Measurements from ENCODE around the gene SSTR5.
"Not testable (repeated sequence)": the region's sequence is repeated elsewhere in the genome, so short reads cannot be mapped to it uniquely, and the experiment has no call there.

Gene SSTR5

DNA sequence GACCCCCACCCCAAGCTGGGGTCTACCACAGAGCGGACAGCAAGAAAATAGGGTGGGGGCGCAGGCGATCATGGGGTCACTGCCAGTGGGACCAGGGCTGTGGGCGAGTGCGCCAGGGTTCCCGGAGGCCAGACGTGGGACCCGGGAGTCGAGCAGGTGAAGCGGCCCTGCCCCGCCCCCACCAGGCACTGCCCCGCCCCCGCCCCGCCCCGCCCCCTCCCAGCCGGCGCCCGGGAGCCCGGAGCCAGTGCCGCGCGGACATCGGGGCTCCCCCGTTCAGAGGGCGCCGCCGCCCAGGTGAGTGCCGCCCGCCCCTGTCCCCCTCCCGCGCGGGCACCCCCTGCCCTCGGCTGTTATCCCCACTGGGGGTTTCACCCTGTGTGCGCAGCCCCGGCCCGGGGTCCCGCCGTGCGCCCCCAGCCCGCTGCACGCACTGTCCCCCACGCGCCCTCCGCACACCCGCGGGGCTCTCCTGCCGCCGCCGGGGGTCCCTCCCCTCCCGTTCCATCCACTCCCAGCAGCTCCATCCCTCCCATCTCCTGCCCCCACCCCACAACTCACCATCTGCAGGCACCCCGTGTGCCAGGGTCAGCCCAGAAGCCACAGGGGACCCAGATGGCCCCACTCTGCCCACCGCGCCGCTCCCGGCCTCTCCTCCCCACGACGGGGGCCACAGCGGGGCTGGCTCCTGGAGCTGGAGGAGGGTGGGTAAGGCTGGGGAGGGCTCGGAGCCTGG, at the start of gene SSTR5:
Gene SSTR5, plus strand, starts transcription at position 222 of the 736 bp plus-strand sequence. CDS start 6,122 bp downstream, outside the sequence.
- DNase-seq (ENCODE audit: low read depth in 3 of 3), result no peak

DNA sequence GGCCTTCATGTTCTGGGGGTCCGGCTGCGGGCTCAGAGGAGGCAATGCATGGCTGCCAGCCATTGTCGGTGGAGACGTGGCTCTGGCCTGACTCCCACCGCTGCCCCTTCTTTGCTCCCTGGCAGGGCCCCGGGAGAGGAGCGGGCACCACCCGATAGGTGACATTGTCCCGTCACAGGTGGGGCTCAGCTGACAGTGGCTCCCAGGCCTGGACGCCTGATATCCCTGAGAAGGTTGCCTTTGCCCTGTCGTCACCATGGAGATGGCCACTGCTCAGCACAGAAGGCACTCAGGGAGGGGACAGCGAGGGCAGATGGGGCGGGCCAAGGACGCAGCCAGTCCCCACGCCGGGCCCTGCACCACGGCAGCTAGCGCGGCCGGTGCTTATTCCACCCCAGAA, 48.4 kb upstream of the SSTR5 start:
- no peak for DNase-seq (ENCODE audit: low read depth in 3 of 3)

DNA sequence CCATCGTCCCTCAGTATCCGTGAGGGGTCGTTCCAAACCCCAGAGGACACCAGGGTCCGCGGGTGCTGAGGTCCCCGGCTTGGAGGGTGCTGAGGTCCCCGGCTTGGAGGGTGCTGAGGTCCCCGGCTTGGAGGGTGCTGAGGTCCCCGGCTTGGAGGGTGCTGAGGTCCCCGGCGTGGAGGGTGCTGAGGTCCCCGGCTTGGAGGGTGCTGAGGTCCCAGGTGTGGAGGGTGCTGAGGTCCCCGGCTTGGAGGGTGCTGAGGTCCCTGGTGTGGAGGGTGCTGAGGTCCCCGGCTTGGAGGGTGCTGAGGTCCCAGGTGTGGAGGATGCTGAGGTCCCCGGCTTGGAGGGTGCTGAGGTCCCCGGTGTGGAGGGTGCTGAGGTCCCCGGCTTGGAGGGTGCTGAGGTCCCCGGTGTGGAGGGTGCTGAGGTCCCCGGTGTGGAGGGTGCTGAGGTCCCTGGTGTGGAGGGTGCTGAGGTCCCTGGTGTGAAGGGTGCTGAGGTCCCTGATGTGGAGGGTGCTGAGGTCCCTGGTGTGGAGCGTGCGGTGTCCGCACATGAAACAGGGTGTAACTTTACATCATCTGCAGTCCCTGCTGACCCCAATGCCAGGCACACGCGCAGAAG, 47.3 kb upstream of the SSTR5 start:
- not testable (repeated sequence) for DNase-seq (ENCODE audit: low read depth in 3 of 3)

DNA sequence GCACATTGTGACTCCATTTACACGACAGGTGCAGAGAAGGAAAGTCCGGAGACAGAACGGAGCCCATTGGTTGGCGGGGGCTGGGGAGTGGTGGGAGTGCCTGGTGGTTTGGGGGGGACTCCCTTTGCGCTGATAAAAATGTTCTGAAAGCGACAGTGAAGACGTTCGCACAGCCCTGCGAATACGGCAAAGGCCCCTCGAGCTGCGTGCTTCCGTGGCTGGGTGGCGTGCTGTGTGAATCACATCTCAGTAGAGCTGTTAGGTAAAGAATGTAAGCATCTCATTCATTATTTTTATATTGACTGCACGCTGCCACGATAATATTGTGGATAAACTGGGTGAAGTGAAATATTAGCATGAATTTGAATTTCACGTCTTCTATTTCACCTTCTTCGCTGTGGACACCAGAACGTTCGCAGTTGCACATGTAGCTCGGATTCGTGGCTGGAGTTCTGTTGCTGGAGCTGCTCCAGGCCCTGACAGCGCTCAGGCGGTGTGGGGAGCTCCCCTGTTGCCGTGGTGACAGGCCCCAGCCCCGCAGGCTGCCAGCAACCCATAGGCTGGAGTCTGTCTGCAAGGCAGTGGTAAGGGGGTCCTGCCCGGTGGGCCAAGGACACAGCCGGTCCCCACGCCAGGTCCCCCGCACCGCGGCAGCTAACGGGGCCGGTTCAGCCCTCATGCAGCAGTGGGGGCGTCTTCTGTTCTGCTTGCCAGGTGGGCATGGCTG, 46.3 kb upstream of the SSTR5 start:
- no peak for DNase-seq (ENCODE audit: low read depth in 3 of 3)

DNA sequence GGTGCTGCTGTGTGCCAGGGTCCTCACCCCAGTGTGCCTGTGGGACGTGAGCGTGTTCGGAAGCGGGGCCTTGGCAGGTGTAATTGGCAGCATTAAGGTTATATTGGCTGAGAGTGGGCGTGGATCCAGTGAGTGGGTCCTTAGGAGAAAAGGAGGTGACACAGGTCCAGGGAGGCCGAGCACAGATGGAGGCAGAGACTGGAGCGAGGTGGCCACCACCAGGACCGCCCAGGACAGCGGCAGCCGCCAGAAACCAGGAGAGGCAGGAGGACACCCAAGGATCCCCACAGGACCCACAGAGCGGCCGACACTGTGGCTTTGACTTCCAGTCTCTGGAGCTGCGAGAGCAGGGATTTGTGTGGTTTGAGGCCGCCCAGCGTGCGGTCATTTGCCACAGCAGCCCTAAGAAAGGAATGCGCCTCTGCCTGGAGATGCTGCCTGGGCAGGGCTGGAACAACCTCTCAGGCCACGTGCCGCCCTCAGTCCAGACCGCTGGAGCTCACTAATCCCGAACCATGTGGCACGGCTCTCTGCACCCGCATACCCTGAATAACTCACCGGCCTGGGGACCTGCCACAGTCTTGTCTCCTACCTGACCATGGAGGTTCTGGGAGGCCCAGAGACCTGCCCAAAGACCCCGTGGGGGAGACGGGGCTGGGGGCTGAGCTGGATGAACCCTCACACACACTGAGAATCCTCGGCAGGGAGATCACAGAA, 45.6 kb upstream of the SSTR5 start:
- no peak for DNase-seq (ENCODE audit: low read depth in 3 of 3)

DNA sequence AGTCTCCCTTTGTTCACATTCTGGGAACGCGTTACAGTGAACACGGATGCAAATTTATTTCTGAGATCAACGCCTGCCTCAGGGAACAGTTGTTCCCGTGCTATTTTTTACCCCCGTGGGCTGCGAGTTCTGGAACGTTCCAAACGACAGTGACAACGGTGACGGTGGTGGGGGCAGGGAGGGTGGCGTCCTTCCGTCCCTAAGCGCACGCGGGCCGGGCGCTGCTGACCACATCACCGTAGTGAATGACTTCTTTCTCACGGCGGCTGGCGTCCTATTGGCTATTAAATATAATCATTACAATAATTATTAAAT, 45.1 kb upstream of the SSTR5 start:
- DNase-seq (ENCODE audit: low read depth in 3 of 3), result no peak

DNA sequence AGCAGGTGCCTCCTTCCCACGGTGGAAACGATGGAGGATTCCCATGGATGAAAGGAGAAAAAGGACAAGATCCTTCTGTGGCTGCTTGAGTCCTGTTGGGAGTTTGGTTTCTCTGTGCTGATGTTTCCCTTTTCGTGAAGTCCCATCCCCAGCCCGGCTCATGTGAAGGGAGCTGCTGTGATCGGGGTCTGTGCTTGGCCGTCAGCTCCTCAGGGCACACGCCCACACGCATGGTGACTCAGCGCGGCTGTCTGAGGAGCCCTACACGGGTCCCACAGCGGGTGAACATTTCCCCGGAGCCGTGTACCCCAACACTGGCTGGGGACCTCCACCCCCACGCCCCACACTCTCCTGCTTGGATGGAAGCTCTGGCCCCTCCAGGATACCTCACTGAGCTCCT, 44.5 kb upstream of the SSTR5 start:
- no peak for DNase-seq (ENCODE audit: low read depth in 3 of 3)

DNA sequence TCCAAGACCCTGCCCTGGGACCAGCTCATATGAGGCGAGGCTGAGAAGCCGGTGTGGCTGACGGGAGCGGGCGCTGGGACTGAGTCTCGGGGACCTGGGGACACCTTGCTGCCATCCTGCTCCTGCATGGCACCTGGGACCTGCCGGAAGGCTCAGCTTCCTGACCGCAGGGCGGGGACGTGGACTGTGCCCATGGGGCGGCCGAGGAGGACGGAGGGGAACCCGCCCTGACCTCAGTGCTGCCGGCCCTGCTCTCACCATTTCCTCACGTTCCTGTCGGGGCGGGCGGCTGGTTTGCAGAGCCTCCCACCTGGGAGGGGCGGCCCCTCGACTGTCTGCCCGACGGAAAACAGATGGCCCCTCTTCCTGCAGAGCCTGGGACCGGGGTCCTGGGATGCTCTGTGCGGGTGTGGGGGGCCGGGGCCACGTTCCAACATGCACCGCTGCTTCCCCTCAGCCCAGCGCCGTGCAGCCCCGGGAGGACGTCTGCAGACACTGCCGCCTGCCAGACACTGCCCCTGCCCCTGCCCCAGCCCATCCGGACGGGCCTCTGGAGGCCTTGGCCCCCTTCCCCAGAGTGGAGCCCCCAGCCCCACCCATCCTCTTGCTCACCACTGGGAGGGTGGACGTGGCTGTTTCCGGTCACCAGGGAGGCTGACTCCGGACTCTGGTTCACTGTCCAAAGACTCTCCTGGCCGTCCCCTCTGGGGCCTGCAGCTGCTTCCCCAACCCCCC, 43.9 kb upstream of the SSTR5 start:
- no peak for DNase-seq (ENCODE audit: low read depth in 3 of 3)

DNA sequence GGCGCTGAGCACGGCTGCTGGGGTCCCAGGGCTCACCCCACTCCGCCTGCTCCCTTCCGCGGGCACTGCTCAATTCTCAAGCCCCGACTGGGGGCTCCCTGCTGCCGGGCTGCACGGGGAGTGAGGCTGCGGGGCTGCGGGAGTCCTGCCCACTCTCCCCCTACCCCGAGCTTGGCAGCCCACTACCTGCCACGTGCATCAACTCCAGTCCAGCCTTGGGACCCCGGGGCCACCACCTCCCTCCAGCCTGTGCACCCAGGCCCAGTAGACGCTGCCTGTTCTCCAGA, 43.3 kb upstream of the SSTR5 start:
- DNase-seq (ENCODE audit: low read depth in 3 of 3), result no peak

DNA sequence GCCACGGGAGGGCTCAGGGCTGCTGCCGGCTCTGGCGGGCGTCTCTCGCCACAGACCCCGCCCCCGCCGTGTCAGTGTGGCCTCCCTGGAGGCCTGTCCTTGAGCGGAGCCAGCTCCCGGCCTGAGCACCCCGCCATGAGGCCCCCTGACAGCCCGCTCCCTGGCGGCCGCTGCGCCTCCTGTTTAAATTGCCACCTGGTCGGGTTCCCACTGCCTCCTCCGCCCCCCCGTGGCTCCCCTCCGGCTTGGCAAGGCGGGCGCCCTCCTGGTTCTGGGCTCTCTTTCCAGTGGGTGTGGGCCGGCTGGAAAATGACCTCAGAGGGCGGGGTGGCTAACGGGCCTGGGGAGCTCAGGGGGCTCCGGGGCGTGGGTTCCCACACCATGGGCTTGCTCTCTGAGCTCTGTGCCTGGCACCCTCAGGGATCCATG, 42.1 kb upstream of the SSTR5 start:
- no peak for DNase-seq (ENCODE audit: low read depth in 3 of 3)

DNA sequence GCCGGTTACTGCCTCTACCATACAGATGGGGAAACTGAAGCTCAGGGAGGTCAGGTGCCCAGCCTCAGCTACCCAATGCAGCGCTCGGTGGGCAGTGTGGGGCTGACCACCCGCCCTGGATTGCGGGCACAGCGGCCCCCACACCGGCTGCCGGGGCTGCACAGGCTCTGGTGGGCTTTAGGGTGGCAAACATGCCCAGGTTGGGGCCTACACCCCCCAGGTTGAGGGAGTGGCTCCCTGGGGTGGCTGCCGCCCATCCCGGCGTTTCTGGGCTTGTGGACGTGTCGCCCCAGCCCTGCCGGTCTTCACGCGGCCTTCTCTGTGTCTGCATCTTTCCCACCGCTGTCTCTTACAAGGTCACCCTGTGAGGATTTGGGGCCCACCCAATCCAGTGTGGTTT, 40.9 kb upstream of the SSTR5 start:
- no peak for DNase-seq (ENCODE audit: low read depth in 3 of 3)

DNA sequence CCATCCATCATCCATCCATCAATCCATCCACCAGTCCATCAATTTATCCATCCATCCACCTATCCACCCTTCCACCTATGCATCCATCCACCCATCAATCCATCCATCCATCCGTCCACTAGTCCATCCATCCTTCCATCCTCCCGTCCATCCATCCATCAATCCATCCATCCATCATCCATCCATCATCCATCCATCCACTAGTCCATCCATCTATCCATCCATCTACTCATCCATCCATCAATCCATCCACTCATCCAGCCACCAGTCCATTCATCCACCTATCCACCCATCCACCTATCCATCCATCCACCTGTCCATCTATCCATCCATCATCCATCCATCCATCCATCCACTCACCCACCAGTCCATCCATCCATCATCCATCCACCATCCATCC, 39.9 kb upstream of the SSTR5 start:
- DNase-seq (ENCODE audit: low read depth in 3 of 3), result no peak

DNA sequence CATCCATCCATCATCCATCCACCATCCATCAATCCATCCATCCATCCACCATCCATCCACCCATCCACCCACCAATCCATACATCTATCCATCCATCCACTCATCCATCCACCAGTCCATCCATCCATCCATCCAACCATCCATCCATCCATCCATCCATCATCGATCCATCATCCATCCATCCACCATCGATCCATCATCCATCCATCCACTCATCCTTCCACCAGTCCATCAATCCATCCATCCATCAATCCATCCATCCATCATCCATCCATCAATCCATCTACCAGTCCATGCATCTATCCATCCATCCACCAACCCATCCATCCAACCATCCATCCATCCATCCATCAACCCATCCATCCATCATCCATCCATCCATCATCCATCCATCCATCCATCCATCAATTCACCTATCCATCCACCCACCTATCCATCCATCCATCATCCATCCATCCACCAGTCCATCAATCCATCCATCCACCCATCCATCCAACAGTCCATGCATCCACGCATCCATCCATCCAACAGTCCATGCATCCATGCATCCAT, 39.3 kb upstream of the SSTR5 start:
- DNase-seq (ENCODE audit: low read depth in 3 of 3), result no peak

DNA sequence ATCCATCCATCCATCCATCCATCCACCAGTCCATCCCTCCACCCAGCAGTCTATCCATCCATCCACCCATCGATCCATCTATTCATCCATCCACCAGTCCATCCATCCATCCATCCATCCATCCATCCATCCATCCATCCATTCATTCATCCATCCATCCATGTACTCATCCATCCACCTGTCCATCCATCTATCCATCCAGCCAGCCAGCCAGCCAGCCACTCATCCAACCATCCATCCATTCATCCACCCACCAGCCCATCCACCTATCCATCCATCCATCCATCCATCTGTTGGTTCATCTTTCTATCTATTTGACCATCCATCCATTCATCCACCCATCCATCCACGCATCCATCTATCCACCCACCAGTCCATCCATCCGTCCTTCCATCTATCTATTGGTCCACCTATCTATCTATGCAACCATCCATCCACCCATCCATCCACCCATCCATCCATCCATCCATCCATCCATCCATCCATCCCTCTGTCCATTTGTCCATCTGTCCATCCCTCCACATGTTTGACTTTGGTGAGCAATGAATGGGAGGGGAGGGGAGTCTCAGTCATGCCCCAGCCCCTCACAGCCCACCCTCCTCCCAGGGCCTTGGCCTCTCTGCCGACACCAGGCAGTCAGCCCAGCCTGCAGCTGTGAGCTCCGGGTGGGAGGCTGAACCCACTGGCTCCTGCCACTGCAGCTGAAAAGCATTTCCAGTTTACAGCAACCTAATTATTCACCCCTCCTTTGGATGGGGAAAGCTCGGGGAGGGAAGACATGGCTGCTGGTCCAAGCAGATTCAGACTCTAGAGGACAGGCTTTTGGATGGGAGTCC, 38.1 kb upstream of the SSTR5 start:
- DNase-seq (ENCODE audit: low read depth in 3 of 3), result no peak

DNA sequence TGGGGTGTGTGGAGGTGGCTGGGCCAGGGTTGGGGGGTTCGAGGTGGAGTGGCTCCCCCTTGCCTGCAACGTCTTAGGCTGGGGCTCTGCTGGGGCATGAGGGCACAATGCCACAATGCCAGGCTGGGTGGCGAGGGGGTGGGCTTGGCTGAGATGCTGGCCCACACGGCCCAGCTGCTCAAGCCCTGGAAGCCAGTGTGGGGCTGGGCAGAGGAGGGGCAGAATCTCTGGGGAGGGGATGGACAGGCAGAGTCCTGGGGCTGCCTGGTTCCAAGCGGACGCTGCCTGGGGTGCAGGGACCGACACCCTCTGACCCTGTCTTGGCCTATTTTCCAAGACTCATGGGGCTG, 37.5 kb upstream of the SSTR5 start:
- no peak for DNase-seq (ENCODE audit: low read depth in 3 of 3)

DNA sequence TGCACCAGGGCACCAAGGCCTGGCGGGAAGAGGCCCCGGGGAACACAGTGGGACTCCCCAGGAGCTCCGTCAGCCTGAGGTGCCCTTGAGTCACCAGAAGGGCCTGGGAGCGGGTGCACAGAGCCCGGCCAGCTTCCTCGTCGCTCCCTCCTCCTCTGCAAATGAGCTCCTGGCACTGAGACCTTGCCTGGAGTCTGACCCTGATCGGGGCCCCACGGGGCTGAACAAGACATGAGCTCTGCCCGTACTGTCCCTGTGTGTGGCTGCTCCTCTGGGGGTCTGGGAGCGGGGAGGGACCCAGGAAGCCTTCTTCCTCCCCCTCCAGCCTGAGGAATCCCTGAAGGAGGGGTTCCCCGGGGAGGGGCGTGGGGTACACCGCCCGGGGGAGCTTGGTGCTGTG, 36.4 kb upstream of the SSTR5 start:
- no peak for DNase-seq (ENCODE audit: low read depth in 3 of 3)

DNA sequence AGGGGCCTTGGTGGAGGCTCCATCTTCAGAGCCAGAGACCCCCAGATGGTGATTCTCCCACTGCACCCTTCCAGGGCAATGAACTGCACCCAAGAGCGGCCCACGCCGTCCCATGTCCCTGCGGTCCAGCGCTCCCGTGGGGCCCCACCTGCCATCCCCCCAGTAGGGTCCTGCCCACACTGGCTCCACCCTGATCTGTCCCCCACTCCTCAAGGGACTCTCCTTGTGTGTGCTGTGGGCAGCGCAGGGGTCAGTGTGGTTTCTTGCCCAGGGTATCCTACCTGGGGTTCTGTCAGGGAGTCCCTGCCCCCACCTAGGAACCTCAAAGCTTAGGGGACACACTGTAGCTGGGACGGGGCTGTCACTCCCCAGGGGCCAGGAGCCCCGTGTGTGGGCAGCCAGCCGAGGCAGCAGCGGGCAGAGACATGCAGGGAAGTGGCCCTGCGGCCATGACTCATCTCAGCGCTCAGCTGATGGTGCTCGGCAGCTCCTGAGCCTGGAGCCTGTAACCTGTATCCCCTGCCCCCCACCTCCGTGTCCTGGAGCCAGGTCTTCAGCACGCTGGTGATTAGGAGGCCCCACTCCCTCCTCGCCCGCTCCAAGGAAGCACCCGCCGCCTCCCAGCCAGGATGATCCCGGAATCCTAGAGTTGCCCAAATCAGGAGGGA, 35.7 kb upstream of the SSTR5 start:
- DNase-seq (ENCODE audit: low read depth in 3 of 3), result no peak

DNA sequence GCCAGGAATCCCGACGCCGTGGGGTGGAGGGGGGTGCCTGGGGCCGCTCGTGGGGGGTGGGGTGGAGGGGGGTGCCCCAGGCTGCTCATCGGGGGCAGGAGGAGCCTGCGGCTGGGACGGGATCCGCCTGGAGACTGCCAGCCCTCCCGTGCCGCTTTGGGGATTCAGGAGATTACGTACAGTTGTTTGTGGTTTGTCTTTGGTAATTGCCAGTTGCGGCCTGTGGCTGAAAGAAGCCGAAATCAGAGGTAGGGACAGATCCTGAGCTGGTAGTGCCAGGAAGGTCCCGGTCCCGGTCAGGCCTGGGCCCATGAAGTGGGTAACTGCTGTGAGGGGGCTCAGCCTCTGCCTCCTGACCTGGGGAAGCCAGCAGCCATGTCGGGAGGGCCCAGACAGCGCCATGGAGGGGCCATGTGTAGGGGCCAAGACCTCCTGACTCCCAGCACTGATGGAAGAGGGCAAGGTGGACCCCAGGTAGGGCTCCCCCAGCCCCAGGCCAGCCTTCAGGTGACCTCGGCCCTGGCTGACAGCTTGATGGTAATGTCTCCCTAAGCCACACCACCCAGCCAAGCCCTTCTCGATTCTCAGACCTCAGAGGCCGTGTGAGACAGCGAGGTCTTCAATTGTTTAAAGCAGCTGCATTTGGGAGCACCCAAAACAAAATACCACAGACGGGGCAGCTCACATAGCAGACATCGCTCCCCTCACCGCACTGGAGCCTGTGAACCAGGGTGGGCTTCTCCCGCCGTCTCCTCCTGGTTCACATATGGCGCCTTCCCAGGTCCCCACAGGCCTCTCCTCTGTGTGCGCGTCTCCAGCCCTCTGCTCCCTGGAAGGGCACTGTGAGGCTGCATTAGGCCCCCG, 34.9 kb upstream of the SSTR5 start:
- DNase-seq (ENCODE audit: low read depth in 3 of 3), result no peak

DNA sequence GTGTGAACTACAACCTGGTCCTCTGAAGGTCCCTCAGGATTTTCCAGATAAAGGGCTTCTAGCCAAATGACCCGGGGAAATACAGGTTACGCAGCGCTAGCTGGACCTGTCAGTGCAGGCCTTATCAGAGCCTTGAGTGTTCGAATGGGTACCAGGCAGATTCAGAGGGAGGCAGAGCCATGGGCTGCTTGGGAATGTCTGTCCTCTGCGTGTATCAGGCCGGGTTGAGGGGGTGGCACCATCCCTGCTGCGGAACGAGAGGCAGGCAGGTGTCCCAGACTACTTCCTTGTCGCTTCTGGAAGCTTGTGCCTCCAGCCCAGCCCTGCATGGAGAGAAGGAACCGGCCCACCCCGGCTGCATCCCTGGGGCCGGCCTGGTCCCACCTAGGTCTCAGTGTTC, 33.6 kb upstream of the SSTR5 start:
- DNase-seq (ENCODE audit: low read depth in 3 of 3), result no peak

All from stimulated activated CD4-positive, alpha-beta T cell treated with anti-CD3 and anti-CD28 coated beads, TNF-alpha, amount 100 ng/mL, for 48 hours (primary cell).